Astrocyte (in vitro differentiated cells and primary cell): ENCODE measurements around the gene NUP214.

Source experiments
- EZH2 ChIP-seq: IDR thresholded peaks from 2 replicates; pipeline ENCODE4 v1.6.1; 2012; ENCODE audit warnings: mild to moderate bottlenecking, low read length, inconsistent platforms; ENCODE audit not compliant: insufficient read depth
- TF ChIP-seq, protein P1 (sequence below): IDR thresholded peaks from 2 replicates; pipeline ENCODE4 v1.5.1; 2011; ENCODE audit warnings: low read depth, mild to moderate bottlenecking, inconsistent platforms, low read length, moderate library complexity; ENCODE audit not compliant: insufficient read depth

DNA sequence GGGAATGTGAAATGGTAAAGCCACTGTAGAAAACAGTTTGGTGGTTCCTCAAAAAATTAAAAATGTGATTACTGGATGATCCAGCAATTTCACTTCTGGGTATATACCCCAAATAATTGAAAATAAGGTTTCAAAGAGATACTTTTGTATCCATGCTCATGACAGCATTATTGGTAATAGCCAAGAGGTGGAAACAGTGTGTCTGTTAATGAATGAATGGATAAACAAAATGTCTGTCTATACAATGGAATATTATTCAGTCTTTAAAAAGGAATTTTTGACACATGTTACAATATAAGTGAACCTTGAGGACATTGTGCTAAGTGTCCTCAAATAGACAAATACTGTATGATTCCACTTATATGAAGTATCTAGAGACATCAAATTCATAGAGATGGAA is 40.1 kb downstream of the NUP214 start:
- TF ChIP-seq, protein P1, sequence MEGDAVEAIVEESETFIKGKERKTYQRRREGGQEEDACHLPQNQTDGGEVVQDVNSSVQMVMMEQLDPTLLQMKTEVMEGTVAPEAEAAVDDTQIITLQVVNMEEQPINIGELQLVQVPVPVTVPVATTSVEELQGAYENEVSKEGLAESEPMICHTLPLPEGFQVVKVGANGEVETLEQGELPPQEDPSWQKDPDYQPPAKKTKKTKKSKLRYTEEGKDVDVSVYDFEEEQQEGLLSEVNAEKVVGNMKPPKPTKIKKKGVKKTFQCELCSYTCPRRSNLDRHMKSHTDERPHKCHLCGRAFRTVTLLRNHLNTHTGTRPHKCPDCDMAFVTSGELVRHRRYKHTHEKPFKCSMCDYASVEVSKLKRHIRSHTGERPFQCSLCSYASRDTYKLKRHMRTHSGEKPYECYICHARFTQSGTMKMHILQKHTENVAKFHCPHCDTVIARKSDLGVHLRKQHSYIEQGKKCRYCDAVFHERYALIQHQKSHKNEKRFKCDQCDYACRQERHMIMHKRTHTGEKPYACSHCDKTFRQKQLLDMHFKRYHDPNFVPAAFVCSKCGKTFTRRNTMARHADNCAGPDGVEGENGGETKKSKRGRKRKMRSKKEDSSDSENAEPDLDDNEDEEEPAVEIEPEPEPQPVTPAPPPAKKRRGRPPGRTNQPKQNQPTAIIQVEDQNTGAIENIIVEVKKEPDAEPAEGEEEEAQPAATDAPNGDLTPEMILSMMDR: no peak
- TF ChIP-seq EZH2: no peak
